GM19025 (cell line): Measurements from ENCODE around the gene NKX1-1.

Source experiments
- ATAC-seq: cut with Tn5 transposase; IDR thresholded peaks from one replicate; pipeline ENCODE4 v1.9.1; 2021; ENCODE audit warnings: mild to moderate bottlenecking, low read depth, moderate library complexity; ENCODE audit not compliant: unreplicated experiment

NKX1-1 gene

DNA sequence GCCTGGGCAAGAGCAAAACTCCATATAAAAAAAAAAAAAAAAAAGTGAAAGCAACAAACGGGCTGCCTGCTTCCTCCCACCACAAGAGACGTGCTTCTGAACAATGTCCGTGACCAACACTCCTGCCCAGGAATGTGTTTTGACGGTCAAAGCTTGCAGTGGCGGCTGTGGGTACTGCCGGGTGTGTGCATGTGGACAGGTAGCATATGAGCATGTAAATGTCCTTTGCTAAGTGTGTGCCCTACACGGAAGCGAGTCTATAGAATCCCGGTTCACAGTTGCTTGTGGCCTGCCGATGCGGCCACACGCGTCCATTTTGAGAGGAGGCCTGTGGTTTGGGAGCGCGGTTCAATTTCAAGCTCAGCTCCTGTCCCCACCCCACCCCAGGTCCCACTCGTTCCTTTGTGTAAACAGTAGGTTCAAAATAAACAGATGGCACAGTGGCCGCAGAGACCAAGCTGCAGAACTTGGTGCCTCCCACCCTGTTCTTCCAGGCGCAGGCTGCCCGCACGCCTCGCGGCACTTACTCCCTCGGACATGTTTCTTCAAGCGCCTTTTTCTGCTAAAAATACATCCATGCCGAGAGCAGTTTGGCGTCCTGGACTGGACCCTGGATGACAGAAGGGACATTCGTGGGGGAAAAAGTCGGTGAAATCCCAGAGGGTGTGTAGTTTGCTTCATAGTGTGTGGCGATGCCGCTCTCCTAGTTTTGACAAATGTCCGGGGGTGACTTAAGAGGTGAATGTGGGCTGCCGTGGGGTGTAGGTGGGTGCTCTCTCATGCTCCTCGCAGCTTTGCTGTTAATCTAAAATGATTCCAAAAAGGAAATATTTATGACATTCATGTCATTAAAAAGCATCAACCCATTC lies 11.5 kb upstream of the NKX1-1 start:
- ATAC-seq, result no peak

DNA sequence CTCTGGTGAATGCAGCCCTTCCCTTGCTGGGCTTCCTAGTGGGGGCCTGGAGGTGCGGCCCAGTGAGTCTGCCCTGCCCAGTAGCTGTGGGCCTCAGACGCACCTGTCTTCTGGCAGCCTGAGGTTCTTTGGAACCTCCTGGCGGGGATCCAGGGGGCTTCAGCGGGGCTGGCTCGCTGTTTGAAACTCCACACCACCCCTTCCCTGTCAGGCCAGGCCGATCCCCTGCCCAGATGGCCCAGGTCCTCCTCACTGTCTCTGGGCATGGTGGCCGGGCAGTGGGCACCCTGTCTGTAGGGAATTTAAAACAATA lies 10.7 kb upstream of the NKX1-1 start:
- no peak for ATAC-seq

DNA sequence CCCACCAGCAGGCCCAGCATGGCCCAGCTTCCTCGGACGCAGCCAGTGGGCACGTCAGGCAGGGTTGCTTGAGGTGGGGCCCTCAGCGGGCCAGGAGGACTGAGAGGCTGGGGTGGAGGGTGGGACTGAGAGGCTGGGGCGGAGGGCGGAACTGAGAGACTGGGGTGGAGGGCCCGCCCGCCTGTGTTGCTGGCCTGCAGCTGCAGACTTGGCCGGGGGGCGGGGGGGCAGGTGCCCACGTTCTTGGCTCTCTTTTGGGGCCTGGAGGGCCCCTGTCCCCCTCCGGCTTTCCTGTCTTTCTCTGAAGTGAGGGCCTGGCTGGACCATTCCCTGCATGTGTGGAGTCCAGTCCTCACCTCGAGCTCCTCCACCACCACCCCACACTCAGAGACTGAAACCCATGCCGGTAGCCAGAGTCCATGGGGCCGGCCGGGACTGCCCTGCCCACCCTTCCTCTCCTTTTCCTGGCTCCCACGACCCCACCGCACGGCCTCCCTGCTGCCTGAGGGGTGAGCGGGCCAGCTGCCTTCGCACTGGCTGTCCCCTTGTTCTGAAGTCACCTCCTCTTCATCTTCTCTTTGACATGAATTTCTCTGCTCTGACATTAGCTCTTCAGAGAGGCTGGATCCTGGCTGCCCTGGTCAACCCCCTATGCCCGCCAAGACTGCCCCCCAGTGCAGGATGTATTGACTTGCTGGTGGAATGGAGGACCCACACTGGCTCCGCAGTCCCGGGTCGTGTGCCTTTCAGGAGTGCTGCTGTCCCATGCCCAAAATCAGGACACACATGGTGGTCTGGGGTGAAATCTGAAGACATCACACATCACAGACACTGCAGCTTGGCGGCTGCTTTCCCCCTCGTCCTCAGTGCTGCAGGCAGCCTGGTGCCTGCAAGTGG lies 10.1 kb upstream of the NKX1-1 start:
- ATAC-seq, result no peak

DNA sequence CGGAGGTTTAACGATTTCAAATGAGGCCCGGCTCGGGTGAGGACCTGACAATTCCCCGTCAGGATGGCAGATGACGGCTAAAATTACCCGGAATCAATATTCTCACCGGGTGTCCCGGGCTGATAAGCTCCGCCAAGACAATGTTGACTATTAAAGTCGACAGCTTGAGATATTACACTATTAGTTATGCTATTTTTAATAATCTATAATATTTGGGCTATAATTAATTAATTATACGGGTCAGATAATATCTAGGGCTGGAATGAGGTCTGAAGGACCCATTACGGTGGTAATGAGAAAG lies 9.4 kb upstream of the NKX1-1 start:
- ATAC-seq, result no peak

DNA sequence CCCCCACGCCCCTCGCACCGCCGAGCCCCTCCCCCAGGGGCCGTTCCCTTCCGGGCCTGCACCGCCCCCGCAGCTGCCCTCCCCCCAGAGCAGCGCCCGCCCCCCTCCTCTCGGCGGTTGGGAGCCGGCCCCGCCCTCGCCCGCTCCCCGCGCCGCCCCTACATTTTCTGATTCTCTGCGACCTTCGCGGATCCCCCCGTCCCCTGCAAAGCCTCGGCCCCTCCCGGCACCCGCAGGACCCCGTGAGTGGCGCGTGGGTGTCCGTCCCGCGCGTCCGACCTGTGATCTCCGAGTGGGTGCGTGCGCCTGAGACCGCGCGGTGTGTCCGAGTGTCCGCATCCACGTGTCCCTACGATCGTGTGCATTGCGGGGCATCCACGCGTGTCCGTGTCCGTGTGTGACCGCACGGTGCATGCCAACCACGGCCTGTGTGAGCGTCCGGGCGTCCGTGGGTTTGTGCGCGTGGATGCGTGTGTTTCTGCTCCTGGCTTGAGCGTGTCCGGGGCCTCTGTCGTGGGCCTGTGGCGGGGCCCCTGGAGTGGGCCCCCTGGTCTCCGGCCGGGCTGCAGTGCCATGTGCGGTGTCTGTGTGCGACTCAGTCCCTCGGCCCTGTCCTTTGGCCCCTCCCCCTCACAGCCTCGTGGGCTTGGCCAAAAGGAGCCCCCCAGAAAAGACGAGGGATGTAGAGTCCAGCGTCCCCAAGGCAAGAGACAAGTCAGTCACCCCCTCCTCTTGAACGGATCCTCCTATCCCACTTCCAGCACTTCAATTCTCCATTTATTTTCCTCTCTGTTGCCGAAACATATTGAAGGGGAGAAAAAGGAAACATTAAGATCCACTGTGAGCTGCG lies 8.8 kb upstream of the NKX1-1 start:
- ATAC-seq, result no peak

DNA sequence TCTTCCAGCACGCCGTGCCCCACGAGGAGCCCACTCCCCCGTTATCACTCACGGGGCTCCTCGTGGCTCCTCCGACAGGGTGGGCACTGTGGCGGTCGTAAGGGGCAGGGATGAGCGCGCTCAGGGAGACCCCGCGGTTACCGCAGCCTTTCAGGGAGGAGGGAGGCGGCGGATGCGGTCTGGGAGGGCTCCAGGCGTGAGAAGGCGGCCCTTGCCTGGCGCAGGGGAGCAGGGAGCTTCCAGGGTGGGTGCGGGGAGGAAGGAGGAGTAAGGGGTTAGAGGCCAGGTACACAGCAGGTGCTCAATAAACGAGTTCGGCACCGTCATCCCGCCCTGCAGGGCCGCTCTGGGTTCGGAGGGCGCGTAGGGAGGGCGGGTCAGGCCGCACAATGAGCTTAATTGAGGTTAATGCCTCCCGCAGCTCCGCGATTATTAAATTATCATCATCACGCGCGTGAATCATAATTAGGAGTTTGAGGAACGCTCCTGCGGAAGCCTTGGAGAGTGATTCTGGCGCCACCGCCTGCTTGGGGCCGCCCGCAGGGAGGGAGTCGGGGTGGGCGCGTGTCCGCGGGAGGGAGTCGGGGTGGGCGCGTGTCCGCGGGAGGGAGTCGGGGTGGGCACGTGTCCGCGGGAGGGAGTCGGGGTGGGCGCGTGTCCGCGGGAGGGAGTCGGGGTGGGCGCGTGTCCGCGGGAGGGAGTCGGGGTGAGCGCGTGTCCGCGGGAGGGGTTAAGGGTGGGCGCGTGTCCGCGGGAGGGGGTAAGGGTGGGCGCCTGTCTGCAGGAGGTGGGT lies 7.6 kb upstream of the NKX1-1 start:
- ATAC-seq, result no peak

DNA sequence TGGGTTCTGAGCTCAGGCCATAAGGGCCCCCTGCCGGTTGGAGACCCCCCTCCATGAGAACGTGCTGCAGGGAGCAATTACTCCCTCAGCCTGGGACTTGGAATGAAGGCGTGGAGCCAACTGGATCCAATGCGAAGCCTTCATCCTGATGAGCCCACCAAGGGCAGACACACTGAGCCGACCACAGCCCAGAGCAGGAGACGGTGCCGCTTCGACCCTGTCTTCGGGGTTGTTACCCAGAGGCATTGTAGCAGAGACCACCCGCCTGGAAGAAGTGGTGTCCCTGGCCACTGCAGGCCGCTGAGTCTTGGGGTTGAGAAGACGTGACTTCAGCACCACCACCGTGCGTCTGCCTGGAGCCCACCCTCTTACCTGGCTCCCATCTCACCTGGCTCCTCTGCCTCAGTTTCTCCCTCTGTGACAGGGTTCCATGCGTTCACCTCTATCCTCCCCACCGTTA lies 7.0 kb upstream of the NKX1-1 start:
- no peak for ATAC-seq

DNA sequence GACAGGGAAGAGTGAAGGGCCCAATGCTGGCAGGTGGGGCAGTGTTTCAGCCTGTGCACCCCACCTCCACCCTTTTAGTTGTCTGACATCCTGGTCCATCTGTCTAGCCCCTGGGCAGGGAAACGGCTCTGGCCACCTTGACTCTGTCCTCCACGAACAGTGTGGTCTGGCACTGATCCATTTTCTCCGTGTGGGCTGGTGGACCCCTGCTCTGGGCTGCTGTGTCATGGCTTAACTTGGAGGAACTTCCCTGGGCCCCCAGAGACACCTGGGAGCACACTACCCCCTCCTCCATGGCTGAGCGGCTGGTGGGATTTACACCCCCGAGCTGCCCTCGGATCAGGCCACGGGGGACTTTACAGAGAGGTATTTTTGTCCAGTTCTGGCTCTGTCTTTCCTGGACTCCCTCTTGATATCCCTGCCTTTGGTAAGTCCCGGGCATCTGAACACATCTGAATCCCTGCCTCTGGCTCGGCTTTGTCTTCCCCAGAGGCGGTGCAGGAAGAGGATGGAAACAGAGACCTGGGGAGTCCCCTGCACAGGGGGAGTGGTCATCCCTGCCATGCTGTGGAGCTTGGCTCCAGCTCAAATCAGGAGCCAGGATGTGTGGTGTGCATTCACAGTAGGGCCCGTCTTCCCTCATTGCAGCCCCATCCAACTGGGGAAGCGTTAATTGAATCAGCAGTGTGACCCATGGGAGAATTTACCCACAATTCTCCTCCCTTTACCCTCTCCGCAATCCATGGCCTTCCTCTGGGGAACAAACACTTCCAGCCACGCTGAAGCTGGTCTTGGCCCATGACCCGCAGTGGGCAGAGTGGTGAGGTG lies 6.3 kb upstream of the NKX1-1 start:
- no peak for ATAC-seq

DNA sequence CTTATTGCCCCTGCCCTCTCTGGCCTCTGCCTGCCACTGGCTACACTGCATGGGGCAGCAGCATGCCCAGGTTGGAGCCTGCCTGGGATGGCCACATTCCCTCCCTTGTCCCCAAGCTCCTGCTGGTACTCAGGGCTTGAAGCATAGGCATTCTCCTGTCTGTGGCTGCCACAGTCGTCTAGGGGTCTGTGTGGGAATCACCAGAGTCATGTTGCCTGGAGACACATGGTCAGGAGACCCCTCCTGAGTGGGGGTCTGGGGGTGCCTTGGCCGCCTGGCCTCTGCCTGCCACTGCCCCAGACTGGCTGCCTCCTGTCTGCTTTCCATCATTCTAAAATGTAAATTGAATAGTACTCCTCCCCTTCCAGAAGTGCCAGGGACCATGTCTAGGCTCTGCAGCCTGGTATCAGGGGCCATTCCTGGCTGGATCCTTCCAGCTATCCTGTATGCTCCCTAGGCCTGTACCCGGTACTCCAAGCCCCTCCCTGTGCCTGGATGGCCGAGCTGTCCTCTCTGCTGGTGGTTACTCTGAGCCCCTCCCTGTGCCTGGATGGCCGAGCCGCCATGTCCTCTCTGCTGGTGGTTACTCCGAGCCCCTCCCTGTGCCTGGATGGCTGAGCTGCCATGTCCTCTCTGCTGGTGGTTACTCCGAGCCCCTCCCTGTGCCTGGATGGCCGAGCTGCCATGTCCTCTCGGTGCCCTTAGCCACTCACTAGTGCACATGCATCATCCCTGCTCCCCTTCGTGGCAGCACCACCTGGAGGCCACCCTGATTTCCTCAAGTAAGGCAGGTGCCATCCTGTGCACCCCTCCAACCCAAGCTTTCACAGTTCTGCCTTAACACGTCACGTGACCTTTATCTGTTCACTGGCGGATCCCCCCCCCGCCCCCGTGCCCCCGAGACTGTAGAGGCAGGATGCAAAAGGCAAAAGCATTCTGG lies 5.5 kb upstream of the NKX1-1 start:
- ATAC-seq, result no peak

DNA sequence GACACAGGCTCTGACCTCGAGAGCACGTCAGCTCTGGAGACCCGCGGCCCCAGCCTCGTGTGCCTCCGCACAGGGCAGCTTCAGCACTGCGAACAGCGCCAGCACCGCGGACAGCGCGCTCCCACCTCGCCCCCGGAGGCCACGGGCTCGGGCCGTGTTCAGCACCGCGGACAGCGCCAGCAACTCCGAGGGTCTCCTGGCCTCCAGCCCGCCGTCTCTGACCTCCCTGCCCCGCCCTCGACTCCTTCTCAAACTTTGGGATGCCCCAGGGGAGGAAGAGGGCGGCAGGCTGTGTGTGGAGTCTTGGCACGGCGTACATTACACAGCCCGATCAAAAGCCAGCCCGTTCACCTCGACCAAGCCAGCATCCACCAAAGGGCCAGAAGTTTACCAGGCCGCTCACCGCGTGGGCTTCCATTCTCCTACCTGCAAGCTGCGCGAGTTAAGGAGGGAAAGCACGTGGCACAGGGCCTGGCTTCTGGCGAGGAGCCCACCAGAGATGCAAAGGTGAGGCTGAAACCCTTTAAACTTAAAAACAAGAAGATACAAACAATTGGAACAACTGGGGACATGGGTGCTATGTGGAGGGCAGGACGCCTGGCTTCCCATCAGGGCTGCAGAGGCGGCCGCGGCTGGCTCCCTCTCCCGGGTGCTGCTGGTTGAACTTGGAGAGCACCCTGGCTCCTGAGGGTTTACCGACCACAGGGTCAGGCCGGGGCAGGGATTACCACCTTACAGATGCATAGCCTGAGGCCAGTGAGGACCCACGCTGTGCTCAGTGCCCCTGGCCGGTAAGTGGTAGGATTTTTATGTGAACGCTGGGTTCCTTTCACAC lies 4.5 kb upstream of the NKX1-1 start:
- no peak for ATAC-seq

DNA sequence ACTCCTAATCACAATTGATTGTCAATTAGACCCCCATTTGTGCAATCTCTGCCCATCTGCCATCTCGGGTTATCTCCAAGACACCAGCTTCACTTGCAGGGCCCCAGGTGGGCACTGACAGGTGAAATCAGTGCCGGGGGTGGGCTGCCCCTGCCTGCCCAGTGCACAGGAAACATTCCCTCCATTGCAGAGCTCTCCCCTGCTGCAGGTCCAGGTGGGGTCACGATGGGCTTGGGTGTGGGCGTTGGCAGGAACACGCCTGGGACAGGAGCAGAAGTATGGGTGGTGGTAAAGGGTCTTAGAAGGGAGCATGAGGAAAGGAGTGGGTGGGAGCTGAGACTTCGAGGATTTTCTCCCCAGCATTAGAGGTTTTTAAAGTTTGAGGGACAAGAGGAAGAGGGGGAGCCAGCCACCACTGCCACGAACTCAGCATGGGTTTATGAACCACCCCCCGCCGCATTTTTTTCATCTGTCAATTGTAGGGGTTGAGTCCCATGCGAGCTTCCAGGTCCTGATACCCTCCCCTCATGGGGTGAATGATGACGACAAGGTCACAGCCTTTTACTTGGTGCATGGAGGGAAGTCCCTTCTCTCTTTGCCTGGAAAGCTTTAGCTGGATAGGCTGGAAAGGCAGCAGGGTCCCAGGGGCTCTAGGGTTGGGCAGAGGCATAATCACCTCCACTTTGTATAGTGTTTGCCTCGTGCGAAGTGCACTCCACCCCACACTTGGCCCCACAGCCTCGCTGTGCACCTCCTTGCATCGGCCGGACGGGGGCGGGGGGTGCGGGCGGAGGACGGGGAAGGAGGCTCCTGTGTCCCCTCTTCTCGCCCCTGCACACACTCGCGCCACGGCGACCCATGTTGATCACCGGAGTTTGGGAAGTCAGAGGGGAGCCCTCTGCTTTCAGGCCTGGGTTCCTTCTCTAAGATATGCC lies 3.5 kb upstream of the NKX1-1 start:
- ATAC-seq, result no peak

DNA sequence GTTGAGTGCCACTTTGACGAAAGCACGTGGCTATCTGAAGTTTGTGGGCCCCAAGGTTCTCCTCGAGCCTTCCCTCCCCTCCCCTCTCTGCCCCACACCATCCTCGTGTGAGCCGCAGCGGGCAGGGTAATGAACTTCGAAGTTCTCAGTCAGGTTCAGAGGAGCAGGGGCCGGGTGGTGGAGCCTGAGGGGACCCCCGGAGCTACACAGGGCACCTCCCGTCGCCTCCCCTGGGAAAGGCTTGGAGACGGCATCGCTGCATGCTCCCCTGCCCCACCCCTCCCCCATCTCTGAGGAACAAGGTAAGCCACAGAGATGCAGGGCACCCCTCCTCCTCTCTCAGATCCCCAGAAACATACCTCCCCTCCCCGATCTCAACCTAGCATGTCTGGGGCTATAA lies 2.8 kb upstream of the NKX1-1 start:
- ATAC-seq, result no peak

DNA sequence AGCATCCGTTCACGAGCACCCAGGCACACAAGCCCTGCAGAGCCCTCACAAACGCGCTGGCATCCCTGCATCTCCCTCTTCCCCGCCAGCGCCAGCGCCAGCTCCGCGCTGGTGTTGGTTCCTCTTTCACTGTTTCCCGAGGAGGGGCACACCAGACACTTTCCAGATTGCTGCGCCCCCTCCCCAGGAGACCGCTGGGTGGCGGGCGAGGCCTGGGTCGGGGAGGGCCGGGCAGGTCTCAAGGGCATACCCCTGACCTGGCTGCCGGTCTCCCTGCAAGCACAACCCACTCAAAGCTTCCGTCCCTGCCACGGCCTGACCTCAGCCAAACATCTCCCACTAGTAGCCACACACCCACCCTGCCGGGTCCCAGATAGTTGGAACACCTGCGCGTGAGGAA lies 2.2 kb upstream of the NKX1-1 start:
- ATAC-seq, result no peak

DNA sequence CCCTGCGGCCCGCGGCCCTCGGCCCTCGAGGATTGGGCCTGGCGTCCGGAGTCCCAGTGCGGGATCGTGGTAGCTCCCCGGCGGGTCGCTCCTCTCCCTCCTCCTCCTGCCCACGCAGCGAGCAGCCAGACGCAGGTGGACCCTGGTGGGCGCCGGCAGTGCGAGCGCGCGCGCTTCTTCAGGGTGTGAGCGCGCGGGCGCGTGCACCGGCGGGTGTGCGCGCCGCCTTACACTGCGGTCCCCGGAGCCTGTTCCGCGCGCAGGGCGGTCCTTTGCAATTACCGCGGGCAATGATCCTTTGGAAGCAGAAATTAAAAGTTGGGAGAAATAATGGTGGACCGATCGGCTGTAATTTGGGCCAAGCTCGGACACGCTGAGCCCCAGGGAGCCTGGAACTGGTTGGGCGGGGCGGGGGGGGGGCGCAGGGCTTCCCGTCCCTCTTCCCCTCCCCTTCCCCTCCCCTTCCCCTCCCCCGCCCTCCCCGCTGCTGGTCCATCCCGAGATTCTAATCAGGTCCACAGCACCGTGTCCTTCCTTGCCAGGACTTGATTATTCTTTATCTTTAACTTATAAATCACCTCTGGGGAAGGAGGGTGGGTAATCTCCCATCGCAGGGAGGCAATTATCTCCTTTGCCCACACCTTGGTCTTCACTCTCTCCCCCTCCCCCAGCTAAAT lies 1.6 kb upstream of the NKX1-1 start:
- no peak for ATAC-seq

DNA sequence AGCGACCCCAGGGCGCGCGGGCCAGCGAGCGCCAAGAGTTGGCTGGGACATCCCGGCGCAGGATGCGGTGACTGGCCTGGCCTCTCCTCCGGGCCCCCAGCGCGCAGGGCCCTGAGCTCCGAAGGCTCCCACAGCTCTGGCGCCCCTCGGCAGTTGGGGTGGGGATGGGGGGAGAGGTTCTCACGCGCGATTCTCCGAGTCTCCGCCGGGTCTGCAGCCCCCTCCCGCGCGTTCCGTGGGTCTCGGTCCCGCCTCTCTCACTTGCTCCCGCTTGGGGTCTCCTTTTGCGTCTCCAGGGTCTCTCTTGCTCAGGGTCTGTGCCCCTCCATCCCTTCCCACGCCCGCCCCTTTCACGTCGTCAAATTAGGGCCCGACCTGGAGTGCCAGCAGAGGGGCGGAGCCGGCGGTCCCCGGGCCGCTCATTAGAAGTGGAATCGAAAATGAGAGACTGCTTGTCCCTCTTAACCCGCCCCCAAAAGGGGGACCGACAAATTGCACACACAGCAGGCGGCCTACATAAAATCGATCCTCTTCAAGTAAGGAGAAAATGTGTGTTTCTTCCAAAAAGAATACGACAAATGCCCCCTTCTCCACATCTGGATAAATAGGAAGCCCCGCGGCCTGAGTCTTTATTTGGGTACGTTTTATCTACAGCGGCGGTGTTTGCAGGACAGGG lies 877 bp upstream of the NKX1-1 start:
- no peak for ATAC-seq
